Brain pericyte (primary cell): Measurements from ENCODE around the gene NFKBIL1.
"Not testable (repeated sequence)": the region's sequence is repeated elsewhere in the genome, so short reads cannot be mapped to it uniquely, and the experiment has no call there.

Experiments used
- DNase-seq: peaks from one replicate; pipeline ENCODE4 v3.0.0-alpha.2; 2012; ENCODE audit warnings: low read depth, low spot score

Gene NFKBIL1

DNA sequence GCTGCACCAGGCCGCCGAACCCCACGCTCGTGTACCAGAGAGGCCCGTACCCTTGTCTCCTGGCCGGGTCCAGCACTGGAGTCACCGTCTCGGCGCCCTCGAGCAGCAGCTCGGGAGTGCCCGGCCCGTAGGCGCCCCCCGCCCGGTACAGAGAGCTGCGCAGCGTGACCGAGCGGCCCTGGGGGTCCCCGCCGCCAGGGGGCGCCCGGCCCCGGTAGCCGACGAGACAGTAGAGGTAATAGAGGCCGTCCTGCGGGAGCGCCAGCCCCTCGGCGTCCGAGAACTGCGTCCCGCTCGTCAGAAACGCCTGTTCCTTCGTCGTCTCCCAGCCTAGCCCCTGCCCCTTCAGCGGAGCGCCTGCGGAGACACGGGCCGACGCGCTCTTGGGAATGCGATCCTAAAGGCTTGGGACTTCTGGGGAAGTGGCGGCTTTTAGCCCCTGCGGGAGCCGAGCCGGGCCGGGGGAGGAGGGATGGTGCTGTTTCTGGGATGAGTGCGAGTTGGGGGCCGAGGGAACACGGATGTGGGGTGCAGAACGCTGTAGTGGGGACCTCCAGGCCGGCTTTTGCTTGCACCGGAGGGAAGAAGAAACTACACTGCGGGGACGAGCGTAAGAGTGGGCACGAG is 33.5 kb downstream of the NFKBIL1 start:
- peak; percentile 30 for DNase-seq

DNA sequence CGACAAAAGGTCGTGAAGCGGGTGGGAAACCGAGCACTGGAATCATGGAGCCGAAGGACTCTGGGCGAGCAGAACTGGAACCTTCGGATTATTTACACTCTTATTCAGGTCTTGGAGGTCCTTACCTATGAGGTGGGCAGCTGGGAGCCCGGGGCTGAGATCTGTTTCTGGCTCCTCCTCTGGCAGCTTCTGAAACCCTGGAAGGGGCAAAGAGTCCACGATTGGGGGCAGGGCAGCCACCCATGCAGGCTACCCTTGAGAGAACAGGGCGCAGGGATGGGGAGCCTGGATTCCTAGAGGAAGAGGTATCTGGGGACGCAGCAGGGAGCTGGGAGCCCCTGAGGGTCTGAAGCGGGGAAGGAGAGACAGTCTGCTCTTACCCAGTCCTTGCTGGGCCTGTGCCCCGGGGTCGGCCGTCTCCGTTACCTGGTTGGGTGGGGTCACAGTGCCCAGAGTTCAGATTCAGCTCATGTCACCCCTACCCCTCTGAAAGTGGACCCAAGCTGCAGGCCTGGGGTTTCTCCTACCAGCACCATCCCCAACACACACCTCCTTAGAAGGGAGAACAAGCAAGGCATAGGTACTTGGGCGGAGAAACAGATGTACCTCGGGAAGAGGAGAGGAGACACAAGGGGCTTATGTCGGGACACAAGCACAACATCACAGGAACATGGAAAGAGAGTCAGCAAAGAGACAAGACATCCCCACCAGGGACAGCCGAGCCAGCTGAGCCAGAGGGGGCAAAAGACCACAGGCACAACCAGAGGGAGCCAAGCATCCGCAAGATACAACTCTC is 34.2 kb downstream of the NFKBIL1 start:
- no peak for DNase-seq

DNA sequence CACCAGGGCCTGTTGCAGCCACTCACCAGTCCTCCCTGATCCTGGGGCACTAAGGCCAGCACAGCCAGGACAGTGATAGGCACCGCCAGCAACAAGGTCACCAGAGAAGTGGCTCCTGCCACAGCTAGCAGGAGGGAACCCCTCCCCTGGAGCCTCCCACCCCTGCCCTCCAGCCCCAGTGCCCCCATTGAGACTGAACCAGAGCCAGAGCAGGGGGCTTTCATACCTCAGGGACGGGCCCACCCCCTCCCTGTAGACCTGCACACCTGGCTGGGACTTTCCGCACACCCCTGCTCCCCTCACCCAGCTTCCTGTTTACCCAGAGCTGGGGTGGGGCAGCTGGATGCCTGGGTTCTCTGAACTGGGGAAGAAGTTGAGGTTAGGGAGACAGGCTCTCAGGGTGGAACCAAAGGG is 34.8 kb downstream of the NFKBIL1 start, which contains the start of gene LTB:
LTB (minus strand) TSS at position 195 of the 414 bp plus-strand sequence; CDS start at position 188, 7 bp downstream.
- no peak for DNase-seq

DNA sequence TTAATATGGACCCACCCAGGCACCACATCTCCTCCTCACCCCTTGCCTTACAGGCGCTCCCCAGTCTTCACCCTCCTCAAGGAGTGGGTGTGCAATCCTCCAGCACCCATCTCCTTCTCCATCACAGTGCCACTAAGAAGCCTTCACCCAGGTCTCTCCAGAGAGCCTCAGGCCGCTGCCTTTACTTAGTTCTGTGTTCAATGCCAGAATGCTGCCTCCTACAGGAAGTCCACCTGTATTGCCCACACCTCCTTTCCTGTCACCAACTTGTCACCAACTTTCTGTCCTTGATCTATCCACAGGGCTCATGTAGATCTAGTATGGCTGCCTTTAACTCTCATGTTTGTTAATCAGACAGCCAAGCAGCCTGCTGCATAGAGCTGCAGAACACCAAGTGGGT is 38.1 kb downstream of the NFKBIL1 start:
- no peak for DNase-seq

DNA sequence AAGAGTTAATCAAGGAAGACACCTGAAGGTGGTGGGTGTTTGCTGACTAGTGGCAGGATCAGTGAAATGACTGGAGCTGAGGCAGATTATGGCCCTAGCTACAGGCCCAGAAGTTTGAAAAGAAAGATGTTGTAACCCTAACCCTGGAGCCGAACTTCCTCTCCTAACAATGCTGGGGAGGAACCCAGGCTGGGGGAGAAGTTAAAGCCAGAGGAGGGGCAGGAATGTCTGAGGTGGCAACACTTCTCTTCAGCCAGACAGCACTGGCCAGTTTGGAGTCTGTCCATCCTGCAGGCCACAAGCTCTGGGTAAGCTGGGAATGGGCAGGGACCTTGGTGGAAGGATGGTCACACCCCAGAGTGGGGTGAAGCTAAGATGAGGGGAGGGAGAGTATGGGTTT is 38.6 kb downstream of the NFKBIL1 start, which contains the start of gene LST1:
LST1 (plus strand) TSS at position 270 of the 400 bp plus-strand sequence. CDS start 1,023 bp downstream, outside the sequence.
- no peak for DNase-seq

DNA sequence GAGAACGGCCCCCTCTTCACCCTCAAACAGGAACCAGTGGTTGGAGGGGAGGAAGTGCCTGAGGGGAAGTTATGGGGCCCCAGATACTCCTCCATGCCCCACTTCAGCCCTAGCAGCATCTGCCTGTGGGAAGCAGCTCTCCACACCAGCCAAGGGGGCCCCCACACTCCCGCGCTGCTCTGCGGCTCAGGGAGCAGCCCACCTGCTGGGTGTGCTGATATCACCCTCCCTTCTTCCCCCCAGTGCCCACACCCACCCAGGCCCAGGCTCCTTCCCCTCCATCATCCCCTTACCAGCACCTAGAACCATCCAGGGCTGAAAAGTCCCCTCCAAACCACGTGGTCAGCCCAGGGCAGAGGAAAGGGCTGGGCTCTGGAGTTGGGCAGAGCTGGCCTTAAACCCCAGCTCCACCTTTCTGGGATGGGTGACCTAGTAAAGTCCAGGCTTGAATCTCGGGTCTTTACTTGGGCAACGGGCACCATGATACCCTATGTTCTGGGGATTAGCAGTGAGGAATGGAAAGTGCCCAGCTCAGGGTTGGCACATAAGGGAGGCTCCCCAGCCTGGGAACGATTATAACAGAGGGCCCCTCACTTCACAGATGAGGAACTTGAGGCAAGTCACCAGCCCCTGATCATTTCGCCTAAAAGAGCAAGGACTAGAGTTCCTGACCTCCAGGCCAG is 39.3 kb downstream of the NFKBIL1 start:
- DNase-seq, result no peak

DNA sequence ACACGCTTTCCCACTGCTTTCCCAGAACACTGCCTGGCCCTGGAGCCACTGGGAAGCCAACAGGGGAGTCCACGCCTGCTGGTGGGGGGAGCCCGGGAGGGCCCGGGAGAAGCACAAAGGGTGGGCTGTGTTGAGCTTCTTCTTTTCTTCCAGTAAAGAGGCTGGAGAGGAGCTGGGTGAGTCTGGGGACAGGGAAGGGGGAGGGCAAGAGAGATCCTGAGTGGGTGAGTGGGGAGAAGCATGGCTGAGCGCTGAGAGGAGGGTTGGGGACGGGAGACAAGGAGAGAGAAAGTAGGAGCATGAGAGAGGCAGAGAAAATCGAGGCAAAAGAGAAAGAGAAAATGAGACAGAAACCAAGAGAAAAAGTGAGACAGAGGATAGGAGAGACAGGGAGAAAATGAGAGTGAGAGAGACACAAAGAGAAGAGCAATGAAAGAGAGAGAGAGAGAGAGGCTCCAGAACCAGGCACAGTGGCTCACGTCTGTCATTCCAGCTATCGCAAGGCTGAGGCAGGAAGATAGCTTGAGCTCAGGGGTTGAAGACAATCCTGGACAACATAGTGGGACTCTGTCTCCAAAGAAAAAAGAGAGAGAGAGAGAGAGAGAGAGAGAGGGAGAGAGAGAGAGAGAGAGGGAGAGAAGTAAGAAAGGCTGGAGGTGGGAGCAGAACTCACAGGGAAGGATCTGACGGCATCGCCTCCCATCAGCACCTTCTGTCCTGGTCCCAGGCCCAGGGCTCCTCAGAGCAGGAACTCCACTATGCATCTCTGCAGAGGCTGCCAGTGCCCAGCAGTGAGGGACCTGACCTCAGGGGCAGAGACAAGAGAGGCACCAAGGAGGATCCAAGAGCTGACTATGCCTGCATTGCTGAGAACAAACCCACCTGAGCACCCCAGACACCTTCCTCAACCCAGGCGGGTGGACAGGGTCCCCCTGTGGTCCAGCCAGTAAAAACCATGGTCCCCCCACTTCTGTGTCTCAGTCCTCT is 40.7 kb downstream of the NFKBIL1 start:
- no peak for DNase-seq

DNA sequence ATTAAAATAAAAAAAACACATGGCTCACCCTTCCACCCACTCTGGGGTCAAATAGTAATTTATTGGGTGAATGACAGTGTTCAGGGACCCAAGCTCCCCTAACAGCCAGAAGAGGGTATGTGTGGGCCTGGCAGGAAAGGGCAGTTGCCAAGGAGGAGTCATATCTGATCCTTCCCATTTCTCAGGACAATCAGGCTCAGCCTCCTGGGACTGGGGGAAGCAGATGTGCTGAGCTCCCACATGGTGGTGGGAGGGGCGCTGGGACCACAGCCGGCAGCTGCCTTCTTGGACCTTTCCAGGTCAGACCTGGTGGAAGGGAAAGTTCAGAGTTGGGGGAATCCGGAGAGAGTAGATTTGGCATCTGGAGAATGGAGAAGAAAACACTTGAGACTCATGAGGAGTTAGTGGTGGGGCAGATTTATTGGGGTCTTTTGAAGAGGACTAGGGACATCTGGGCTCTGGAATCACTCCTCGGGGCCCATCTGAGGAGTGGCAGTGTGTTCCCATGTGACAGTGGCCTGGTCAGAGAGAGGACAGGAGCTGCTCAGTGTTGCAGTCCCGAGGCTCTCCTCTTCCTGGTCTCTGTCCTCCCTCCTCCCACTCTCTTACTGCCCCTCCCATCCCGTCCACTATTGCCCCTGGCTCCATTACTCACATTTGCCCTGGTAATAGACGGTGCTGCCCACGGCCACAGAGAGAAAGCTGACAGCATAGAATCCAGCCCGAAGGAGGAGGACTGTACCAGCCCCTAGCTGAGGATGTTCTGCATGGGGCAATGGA is 41.7 kb downstream of the NFKBIL1 start:
- no peak for DNase-seq

DNA sequence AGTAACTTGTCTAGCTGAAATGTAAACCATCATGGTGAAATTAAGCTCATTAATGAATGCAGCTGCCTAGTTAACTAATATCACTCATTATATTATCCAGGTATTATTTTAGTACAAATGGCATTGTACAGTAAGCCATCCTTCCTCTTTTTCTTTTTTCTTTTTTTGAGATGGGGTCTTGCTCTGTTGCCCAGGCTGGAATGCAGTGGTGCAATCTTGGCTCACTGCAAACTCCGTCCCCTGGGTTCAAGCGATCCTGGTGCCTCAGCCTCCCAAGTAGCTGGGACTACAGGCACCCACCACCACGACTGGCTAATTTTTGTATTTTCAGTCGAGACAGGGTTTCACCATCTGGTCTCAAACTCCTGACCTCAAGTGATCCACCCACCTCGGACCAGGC is 43.3 kb downstream of the NFKBIL1 start:
- not testable (repeated sequence) for DNase-seq

DNA sequence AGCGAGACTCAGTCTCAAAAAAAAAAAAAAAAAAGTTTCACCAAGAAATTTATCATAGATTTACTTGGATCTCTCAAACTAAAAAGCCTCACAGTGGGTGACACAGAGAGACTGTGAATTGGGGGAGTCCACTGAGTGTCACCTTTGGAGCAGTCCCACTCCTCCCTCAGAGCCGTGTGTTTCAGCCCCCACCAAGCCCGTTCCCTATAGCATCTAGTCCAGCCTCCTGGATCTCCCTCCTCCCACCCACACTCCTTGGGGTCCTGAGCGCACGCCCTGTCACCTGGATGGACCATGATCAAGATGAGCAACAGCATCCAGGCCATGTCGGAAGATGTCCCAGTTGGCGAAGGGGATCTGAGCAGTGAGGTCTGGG is 45.0 kb downstream of the NFKBIL1 start:
- DNase-seq, result no peak

DNA sequence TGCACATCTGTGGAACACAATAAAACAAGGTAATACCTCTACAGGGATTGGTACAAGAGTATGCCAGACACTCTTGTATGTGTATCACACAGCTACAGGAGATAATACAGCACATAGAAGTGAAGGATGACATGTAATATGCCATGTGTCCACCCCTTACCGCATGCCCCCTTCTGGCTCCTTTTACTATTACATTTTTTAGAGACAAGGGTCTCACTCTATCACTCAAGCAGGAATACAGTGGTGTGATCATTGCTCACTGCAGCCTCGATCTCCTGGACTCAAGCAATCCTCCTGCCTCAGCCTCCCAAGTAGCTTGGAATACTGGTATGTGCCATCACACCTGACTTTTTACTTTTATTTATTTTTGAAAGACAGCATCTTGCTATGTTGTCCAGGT is 49.6 kb downstream of the NFKBIL1 start:
- DNase-seq, result no peak

DNA sequence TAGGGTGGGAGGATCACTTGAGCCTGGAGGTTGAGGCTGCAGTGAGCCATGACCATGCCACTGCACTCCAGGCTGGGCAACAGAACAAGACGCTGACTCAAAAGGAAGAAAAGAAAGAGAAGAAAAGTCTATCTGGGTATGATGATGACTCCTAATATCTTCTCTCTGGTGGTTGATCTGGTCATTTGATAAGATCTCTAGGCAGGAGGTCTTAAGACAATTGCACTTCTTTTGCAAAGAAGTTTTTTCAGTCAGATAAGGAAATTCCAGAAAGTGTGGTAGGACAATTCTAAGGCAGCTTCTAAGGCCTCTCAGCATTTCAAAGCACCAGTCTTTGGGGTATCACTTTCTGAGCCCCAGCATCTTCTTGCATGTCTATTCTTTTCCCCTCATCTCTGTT is 59.9 kb downstream of the NFKBIL1 start:
- DNase-seq, result no peak
